ENCODE data around the gene OPA1. TPM values are rescaled to one million over a fixed set of nuclear protein-coding genes. Genes with fewer than 3 reads are reported as not detected.

OPA1 gene
- total RNA-seq, 4 donors from 2014 or later: 37.7 to 44.7 (median 40.4) TPM

DNA sequence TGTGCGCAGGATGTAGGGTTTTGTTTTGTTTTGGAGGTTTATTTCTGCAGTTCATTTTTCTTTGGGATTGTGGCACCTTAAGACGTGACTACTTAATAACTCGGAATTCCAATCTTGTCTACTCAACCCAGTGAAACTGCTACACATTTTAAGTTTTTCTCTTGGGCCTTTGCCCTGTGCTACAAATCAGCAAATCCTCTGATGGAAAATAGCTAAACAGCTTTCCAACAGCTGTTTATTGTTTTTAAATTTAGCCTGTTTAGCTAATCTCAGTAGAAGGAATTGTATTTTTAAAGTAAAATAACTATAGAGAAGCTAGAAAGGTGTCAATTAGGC is 48.4 kb downstream of the OPA1 start:
- Histone ChIP-seq H3K27me3 (no peaks in the 10 kb centered on the region), H3K4me3 (no peak overlapping the region), H3K27ac (no peak overlapping the region), H3K4me1 (no peaks in the 10 kb centered on the region), H3K9me3 (no peaks in the 10 kb centered on the region), H3K36me3 (peaks cover 2 to 80% (median 7%) of the 10 kb centered on the region in 3 donors)
- no peak for DNase-seq (ENCODE audit: low spot score in 2 of 2)
- 89% methylated on average over 3 of the region's 3 CpGs for WGBS, 2 donors
- TF ChIP-seq, protein P1, sequence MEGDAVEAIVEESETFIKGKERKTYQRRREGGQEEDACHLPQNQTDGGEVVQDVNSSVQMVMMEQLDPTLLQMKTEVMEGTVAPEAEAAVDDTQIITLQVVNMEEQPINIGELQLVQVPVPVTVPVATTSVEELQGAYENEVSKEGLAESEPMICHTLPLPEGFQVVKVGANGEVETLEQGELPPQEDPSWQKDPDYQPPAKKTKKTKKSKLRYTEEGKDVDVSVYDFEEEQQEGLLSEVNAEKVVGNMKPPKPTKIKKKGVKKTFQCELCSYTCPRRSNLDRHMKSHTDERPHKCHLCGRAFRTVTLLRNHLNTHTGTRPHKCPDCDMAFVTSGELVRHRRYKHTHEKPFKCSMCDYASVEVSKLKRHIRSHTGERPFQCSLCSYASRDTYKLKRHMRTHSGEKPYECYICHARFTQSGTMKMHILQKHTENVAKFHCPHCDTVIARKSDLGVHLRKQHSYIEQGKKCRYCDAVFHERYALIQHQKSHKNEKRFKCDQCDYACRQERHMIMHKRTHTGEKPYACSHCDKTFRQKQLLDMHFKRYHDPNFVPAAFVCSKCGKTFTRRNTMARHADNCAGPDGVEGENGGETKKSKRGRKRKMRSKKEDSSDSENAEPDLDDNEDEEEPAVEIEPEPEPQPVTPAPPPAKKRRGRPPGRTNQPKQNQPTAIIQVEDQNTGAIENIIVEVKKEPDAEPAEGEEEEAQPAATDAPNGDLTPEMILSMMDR (IDR thresholded peaks at IDR 0.05): no peak
- no peak for TF ChIP-seq POLR2A (IDR thresholded peaks at IDR 0.05)

DNA sequence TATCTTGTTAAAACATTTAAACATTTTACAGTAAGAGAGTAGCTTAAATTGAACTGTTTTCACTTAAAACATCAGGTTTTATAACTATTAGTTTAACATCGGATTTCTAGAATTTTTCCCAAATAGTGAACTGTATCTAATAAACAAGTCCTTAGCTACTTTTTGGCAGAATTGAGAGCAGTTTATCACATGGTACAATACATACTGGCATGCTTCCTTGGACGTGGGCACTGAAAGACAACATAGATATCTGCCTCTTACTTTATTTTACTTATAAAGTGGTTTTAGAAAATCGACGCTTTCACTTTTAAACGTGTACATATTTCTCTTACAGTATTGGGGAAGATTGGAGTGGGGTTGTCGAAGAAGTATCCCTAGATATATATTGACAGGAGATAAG is 52.8 kb downstream of the OPA1 start:
- TF ChIP-seq POLR2A (IDR thresholded peaks at IDR 0.05): no peak
- TF ChIP-seq EP300 (IDR thresholded peaks at IDR 0.05): no peak
- Histone ChIP-seq H3K9me3 (no peaks in the 10 kb centered on the region), H3K27ac (no peak overlapping the region), H3K36me3 (peaks cover 0 to 79% (median 7%) of the 10 kb centered on the region in 3 donors), H3K4me3 (no peak overlapping the region), H3K4me1 (no peaks in the 10 kb centered on the region), H3K27me3 (no peaks in the 10 kb centered on the region)
- WGBS, 2 donors: 79 to 86% methylated on average over 6 of the region's 6 CpGs
- no peak for DNase-seq (ENCODE audit: low spot score in 2 of 2)

DNA sequence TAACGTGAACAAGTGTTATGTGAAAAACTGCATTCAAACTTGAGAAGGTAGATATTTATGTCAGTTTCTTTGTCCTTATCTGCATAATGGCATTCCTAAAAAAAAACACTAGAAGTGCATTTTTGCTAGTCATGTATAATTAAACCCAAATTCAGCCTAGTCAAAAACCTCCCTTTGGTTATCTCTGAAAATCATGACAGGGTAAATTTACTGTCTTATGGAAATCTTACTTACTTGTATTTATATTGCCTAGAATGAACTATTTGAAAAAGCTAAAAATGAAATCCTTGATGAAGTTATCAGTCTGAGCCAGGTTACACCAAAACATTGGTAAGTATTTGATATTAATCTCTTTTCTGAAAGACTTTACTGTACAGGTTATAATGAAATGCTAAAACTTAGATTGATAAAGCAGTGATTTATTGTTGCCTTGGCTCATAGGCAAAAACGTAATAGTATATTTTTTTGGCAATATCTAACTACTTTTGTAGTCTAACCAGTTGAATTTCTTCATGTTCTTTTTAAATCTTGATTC is 55.6 kb downstream of the OPA1 start:
- no peaks in the 10 kb centered on the region for H3K27me3 ChIP-seq
- no peaks in the 10 kb centered on the region for H3K4me1 ChIP-seq
- H3K36me3 ChIP-seq: peaks cover 0 to 82% (median 7%) of the 10 kb centered on the region in 3 donors
- 80 to 86% methylated on average over 2 of the region's 2 CpGs for WGBS, 2 donors
- no peaks in the 10 kb centered on the region for H3K9me3 ChIP-seq
- no peak overlapping the region for H3K4me3 ChIP-seq
- H3K27ac ChIP-seq: no peak overlapping the region
- TF ChIP-seq POLR2A (IDR thresholded peaks at IDR 0.05) (no peak), EP300 (IDR thresholded peaks at IDR 0.05) (no peak)
- TF ChIP-seq, protein P1 (IDR thresholded peaks at IDR 0.05): no peak
- no peak for DNase-seq (ENCODE audit: low spot score in 2 of 2)

DNA sequence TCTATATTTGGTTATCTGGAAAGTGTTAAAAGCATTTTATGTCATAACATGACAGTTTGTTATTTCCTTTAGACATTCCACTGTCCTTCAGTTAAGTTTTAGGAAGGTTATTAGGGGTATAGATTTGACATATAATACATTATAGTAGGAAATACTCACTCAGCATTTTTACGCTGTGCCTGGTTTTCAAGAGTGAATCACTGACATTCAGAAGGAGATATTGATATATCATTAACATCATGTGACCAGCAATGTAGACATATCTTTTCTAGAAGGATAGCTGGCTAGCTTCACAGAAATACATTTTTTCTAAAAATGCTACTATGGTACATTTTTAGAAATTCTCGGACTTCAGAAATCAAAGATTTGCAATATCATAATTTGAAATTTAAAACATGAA is 57.6 kb downstream of the OPA1 start:
- Histone ChIP-seq H3K27me3 (no peaks in the 10 kb centered on the region), H3K27ac (no peak overlapping the region), H3K4me1 (no peaks in the 10 kb centered on the region), H3K4me3 (no peak overlapping the region), H3K36me3 (peaks cover 0 to 74% (median 0%) of the 10 kb centered on the region in 3 donors), H3K9me3 (no peaks in the 10 kb centered on the region)
- no peak for DNase-seq (ENCODE audit: low spot score in 2 of 2)
- 96 to 98% methylated on average over 2 of the region's 2 CpGs for WGBS, 2 donors
- TF ChIP-seq POLR2A (IDR thresholded peaks at IDR 0.05): no peak
- TF ChIP-seq, protein P1 (IDR thresholded peaks at IDR 0.05): no peak
- no peak for TF ChIP-seq EP300 (IDR thresholded peaks at IDR 0.05)

DNA sequence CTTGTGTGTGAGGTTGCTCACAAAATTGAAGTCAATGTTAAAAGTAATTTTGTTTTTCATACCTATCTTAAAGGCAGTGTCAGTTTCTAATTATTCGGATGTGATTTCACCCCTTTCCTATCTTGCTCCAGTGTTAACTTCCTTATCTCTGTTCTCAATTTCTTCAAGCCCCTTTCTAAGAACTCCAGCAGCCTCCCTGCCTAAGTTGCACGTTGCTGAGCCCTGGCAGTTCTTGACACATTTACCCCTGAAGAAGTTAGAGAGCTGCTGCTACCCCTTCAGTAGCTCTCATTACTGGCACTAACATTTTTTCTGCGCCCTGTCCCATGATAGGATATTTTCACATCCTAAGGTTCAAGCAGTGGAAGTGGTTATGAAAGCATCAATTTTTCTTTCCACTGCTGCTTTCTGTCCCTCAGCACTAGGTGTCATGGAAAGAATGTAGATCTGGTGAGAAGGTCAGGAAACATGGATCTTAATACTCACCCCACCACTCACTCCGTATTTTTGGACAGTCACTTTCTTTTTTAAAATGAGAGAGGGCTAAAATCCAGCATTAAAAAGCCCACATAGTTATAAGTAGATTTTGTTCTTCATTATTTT is 62.9 kb downstream of the OPA1 start:
- no peak overlapping the region for H3K27ac ChIP-seq
- no peaks in the 10 kb centered on the region for H3K27me3 ChIP-seq
- H3K36me3 ChIP-seq: peaks cover 0 to 85% (median 0%) of the 10 kb centered on the region in 3 donors
- no peak for DNase-seq (ENCODE audit: low spot score in 2 of 2)
- TF ChIP-seq, protein P1 (IDR thresholded peaks at IDR 0.05): no peak
- no peak for TF ChIP-seq POLR2A (IDR thresholded peaks at IDR 0.05)
- TF ChIP-seq EP300 (IDR thresholded peaks at IDR 0.05): no peak
- H3K4me3 ChIP-seq: no peak overlapping the region
- no peaks in the 10 kb centered on the region for H3K4me1 ChIP-seq
- no peaks in the 10 kb centered on the region for H3K9me3 ChIP-seq
- WGBS, 2 donors: 58 to 63% methylated on average over 4 of the region's 4 CpGs
